HG02588 (cell line): Measurements from ENCODE around the gene TMC2.
A peak's percentile ranks its signal among the peaks of the same experiment; 100 is the strongest.
"Not testable (repeated sequence)": the region's sequence is repeated elsewhere in the genome, so short reads cannot be mapped to it uniquely, and the experiment has no call there.

Experiments used
- ATAC-seq: cut with Tn5 transposase; IDR thresholded peaks from one replicate; pipeline ENCODE4 v1.9.1; 2021; ENCODE audit warnings: mild to moderate bottlenecking, moderate library complexity; ENCODE audit not compliant: unreplicated experiment

Gene TMC2

DNA sequence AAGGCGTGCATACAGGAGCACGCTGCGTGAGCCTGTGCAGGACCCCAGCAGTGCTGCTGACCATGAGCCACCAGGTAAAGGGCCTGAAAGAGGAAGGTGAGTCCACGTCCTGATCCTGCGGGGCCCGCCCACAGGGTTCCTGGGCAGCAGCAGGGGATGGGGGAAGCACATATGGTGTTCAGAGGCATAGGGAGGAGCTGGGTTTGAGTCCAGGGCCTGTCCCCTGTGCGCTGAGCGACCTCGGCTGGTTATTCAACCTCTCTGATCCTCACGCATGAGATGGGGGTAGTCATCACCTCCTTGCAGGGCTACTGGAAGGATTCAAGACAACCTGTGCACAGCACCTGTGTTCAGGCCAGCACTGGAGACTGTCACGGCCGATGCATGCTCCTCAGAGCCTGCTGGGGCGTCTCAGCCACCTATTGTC lies at the start of gene TMC2:
TMC2 (plus strand) TSS at position 14 of the 427 bp plus-strand sequence; CDS start at position 63, 49 bp downstream.
- no peak for ATAC-seq

- not testable (repeated sequence) for ATAC-seq
These were observed 33.5 kb upstream of the TMC2 start for GRCh38 chr20:2502808-2503384.

DNA sequence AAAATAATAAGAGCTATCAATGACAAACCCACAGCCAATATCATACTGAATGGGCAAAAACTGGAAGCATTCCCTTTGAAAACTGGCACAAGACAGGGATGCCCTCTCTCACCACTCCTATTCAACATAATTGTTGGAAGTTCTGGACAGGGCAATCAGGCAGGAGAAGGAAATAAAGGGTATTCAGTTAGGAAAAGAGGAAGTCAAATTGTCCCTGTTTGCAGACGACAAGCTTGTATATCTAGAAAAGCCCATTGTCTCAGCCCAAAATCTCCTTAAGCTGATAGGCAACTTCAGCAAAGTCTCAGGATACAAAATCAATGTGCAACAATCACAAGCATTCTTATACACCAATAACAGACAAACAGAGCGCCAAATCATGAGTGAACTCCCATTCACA lies 31.6 kb upstream of the TMC2 start:
- not testable (repeated sequence) for ATAC-seq

- not testable (repeated sequence) for ATAC-seq
These were observed 29.9 kb upstream of the TMC2 start for GRCh38 chr20:2506426-2506825.

- ATAC-seq, result no peak
These were observed 28.9 kb upstream of the TMC2 start for GRCh38 chr20:2507464-2507863.

GRCh38 chr20:2507875-2508630 lies 28.3 kb upstream of the TMC2 start:
- no peak for ATAC-seq

DNA sequence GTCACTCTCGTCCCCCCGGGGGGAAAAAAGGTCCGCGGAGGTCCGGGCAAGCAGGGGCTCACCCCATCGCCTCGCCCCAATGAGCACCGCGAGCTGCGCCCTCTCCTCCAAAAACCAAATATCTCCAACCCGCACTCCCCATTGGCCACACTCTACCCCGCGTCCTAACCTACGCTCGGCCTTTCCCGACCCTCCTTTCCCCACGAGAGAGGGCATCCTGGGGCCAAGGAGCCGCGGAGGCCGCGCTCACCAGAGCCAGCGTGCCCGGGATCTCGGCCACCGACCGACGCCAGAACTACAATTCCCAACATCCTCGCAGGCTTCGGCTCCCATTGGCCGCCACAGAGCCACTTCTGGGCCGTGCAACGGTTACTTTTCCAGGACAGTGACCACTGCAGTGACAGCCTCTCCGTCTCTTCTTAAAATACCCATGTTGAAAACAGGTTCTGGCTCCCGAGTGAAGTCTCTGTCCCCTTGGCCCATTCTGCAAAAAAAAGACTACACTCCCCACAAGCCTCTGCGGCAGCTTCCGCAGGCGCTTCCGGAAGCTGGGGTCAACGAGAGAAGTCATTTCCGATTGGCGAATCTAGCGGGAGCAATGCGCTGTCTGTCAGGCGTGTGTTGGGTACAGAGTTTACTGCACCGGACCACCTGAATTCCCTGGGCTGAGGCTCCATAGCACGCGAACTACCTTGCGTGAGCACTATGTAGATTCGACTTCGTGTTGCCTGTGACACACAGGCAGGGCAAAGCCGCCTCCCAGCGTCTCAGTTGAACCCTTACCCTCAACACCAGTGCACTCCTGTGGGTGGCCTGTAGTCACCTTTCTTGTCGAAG lies 27.5 kb upstream of the TMC2 start, which contains the start of gene ZNF343:
ZNF343 (minus strand) TSS at position 285 of the 837 bp plus-strand sequence. CDS start 15,020 bp downstream, outside the sequence.
- ATAC-seq, result peak; percentile 88

DNA sequence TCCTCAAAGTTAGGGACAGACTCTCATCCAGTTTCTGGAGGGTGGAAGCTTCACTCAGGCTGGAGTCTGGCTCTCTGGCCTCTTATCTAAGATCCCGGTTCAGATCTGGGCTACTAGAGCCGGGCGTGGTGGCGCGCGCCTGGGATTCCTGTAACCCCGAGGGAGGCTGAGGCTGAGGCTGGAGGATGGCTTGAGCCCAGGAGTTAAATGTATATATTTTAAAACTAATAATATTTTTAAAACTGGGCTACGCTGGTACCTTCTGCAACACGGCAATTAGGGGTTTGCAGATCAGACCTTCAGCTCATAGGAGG lies 26.9 kb upstream of the TMC2 start:
- no peak for ATAC-seq

DNA sequence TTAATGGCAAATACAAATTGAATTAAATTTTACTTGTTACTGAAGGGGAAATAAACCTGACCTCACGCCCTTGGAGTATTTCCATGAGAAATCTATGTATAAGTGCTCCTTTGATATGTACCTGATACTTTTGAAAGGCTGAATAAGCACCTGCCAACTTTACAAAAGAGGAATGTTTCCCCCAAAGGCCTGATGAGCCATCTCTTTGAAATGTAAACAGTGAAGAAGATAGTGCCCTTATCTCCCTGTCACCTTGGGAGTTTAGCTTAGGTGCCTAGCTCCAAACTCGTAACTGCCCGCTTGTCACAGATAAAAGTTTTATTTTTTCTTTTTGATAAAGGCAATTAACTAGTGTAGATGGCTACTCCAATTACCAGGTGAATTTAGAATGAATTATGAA lies 26.6 kb upstream of the TMC2 start:
- ATAC-seq, result no peak

GRCh38 chr20:2515203-2515602 lies 21.2 kb upstream of the TMC2 start:
- no peak for ATAC-seq

DNA sequence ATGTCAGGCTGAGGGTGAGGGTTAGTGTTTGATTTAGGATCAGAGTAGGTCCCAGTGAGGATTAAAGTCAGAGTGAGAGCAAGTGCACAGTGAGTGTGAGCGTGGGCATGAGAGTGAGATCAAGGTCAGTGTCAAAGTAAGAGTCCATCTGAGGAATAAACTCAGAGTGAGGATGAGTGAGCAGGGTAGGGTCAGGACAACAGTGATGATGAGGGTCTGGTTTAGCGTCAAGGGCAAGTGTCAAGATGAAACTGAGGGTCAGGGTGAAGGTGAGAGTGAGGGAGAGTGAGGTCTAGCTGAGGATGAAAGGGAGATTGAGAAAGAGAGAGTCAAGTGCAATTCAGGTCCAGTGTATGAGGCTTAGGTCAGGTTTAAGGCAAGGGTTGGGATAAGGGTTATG lies 20.0 kb upstream of the TMC2 start:
- ATAC-seq, result no peak

DNA sequence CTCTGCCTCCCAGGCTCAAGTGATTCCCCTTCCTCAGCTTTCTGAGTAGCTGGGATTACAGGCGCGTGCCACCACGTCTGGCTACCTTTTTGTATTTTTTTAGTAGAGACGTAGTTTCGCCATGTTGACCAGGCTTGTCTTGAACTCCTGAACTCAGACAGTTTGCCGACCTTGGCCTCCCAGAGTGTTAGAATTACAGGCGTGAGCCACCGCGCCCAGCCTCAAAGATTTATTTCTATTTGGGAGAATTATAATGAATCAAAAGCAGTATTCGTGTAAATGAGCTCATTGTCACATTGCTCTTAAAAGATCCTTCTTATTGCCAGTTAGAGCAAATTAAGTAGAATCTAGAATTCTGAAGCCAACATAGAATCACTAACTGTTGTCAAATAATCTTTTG lies 18.3 kb upstream of the TMC2 start:
- ATAC-seq, result no peak

- no peak for ATAC-seq
These were observed 17.8 kb upstream of the TMC2 start for GRCh38 chr20:2518558-2518957.

DNA sequence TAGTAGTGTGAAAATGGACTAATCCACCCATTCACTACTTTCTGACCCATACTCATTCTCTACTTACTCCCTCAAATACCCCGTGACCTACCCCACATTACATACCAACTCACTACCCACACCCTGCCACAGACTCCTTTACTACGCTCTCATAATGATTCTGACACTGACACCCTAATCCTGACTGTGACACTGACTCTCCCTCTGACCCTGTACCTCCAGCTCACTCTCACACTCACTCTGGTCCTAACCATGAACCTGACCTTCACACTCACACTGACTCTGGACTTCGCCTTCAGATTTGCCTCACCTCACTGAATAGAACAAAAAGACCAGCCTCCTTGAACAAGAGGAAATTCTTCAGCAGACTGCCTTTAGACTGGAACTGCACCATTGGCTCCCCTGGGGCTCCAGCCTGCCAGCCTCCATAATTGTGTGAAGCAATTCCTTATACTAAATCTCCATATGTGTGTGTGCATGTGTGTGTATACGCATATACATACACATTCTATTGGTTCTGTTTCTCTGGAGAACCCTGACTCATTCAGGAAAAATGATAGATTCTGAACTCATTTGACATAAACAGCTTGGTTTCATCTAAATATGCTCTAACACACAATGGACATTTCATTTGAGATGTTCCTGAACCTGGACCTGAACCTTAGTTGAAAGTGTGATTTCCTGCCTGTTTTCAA lies 17.1 kb upstream of the TMC2 start:
- no peak for ATAC-seq

DNA sequence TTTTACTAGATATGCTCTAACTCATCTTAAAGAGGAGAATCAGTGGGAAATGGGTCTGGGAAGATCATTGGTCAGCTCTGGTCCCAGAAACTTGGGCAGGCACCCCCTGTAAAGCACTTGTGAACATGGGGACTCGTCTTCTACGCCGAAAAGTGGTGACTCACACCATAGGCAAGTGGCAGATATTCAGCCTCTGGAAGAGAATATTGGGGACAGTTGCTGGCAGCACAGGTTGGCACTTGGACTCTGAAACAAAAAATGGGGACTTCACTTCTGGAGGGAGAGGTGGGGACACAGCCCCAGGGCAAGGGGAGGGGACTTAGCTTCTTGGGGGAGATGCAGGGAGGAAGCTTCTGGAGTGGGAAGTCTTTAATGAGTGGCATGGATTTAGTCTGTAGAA lies 15.8 kb upstream of the TMC2 start:
- no peak for ATAC-seq

- no peak for ATAC-seq
These were observed 14.7 kb upstream of the TMC2 start for GRCh38 chr20:2521369-2522305.

DNA sequence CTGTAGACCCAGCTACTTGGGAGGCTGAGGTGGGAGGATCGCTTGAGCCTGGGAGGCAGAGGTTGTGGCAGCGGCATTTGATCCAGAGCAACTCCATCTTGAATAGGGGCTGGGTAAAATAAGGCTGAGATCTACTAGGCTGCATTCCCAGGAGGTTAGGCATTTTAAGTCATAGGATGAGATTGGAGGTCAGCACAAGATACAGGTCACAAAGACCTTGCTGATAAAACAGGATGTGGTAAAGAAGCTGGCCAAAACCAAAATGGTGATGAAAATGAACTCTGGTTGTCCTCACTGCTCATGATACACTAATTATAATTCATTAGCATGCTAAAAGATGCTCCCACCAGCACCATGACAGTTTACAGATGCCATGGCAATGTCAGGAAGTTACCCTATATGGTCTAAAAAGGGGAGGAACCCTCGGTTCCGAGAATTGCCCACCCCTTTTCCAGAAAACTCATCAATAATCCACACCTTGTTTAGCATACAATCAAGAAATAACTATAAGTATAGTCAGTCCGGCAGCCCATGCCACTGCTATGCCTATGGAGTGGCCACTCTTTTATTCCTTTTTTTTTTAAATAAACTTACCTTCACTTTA lies 13.4 kb upstream of the TMC2 start:
- not testable (repeated sequence) for ATAC-seq

DNA sequence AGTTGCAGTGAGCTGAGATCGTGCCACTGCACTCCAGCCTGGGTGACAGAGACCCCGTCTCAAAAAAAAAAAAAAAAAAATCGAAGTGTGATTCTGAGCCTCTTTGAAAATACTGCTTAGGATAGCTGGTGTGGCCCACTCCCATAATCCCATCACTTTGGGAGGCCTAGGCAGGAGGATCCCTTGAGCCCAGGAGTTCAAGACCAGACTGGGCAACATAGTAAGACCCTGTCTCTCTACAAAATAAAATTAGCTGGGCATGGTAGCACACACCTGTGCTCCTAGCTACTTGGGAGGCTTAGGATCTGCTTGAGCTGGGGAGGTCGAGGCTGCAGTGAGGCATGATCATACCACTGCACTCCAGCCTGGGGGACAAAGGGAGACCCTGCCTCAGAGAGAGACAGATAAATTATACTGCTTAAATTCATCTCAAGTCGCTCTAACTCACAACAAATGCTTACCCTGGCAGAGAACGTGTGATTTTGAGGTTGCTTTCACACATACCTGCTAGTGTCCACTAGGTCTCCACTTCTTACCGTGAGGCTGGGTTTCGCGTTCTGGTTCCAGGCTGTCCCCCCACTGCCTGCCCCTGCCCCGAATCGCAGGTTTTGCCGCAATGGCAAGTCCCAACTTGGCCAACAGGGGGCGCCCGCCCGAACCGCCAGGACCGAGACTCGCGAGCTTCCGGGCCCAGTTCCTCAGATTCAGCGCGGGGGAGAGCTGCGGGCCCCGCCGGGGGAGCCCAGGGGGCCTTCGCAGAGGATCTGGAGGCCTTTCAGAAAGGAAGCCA lies 12.3 kb upstream of the TMC2 start:
- peak; percentile 64 for ATAC-seq
